ENCODE measurements around the gene ZSCAN22. TPM values are rescaled to one million over a fixed set of nuclear protein-coding genes. Genes with fewer than 3 reads are reported as not detected.
"Not testable (repeated sequence)": the region's sequence is repeated elsewhere in the genome, so short reads cannot be mapped to it uniquely, and the experiment has no call there.

ZSCAN22 gene
- total RNA-seq, 1 donor from 2014 or later, result 6.3 TPM

DNA sequence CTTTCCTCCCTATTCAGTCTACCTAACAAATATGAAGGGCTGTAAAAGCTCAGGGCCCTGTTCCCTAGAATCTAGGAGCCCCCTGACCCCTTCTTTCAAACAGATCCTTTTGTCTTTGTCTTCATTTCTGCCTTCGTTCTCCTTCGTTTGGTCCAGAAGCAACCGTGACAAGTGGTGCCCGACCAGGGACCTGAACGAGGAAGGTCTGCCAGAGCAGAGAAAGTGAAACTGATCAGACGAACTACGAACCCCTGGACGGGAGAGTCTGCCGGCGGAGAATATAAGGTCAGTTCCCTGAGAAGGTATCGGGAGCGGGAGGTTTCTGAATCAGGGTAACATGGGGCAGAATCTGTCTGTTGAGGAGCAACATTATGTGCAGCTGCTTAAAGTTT, 20.9 kb upstream of the ZSCAN22 start:
- Mint-ChIP-seq H3K36me3 (ENCODE audit: low read depth) (peaks cover 30% of the 10 kb centered on the region), H3K9me3 (no peaks in the 10 kb centered on the region), H3K27ac (ENCODE audit: unreplicated experiment) (peak overlapping the region; percentile 94), H3K4me3 (peak overlapping the region; percentile 99), H3K27me3 (ENCODE audit: low read depth) (no peaks in the 10 kb centered on the region), H3K4me1 (peaks cover 30% of the 10 kb centered on the region)
- no peak for DNase-seq (ENCODE audit: low read depth, low spot score)
- TF ChIP-seq, protein P1, sequence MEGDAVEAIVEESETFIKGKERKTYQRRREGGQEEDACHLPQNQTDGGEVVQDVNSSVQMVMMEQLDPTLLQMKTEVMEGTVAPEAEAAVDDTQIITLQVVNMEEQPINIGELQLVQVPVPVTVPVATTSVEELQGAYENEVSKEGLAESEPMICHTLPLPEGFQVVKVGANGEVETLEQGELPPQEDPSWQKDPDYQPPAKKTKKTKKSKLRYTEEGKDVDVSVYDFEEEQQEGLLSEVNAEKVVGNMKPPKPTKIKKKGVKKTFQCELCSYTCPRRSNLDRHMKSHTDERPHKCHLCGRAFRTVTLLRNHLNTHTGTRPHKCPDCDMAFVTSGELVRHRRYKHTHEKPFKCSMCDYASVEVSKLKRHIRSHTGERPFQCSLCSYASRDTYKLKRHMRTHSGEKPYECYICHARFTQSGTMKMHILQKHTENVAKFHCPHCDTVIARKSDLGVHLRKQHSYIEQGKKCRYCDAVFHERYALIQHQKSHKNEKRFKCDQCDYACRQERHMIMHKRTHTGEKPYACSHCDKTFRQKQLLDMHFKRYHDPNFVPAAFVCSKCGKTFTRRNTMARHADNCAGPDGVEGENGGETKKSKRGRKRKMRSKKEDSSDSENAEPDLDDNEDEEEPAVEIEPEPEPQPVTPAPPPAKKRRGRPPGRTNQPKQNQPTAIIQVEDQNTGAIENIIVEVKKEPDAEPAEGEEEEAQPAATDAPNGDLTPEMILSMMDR (conservative IDR thresholded peaks at IDR 0.05), result no peak

DNA sequence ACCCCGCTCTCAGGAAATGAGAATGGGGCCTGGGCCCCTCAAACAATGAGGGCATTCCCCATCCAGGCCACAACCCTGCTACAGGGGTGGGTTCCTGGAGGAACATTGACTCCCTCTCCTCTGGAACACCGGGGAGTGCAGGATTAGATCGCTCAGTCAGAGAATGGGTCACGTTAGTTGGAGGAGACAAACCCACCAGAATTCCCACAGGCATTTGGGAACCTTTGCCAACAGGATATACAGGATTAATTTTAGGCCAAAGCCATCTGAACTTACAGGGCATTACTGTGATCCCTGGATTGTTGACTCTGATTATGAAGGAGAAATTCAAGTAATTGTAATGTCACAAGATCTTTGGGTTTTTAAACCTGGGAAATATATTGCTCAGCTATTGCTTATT, 19.1 kb upstream of the ZSCAN22 start:
- no peak for DNase-seq (ENCODE audit: low read depth, low spot score)
- H3K4me1 Mint-ChIP-seq, result peaks cover 30% of the 10 kb centered on the region
- peaks cover 38% of the 10 kb centered on the region for H3K36me3 Mint-ChIP-seq (ENCODE audit: low read depth)
- peak overlapping the region; percentile 60 for H3K4me3 Mint-ChIP-seq
- TF ChIP-seq, protein P1 (conservative IDR thresholded peaks at IDR 0.05), result no peak
- H3K9me3 Mint-ChIP-seq, result no peaks in the 10 kb centered on the region
- H3K27me3 Mint-ChIP-seq (ENCODE audit: low read depth), result no peaks in the 10 kb centered on the region
- no peak overlapping the region for H3K27ac Mint-ChIP-seq (ENCODE audit: unreplicated experiment)

DNA sequence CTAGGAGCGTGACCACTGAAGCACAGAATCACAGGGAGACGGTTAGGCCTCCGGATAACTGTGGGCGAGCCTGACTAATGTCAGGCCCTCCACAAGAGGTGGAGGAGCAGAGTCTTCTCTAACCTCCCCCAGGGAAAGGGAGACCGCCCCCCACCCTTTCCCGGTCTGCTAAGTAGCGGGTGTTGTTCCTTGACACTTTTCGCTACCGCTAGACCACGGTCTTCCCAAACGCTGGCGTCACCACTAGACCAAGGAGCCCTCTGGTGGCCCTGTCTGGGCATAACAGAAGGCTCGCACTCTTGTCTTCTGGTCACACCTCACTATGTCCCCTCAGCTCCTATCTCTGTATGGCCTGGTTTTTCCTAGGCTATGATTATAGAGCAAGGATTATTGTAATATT, 16.1 kb upstream of the ZSCAN22 start:
- TF ChIP-seq, protein P1 (conservative IDR thresholded peaks at IDR 0.05), result peak; percentile 66
- Mint-ChIP-seq H3K4me1 (peaks cover 17% of the 10 kb centered on the region), H3K36me3 (ENCODE audit: low read depth) (peaks cover 46% of the 10 kb centered on the region), H3K4me3 (peak overlapping the region; percentile 57)
- peak; percentile 54 for DNase-seq (ENCODE audit: low read depth, low spot score)
- not testable (repeated sequence) for H3K27ac Mint-ChIP-seq (ENCODE audit: unreplicated experiment); H3K27me3 Mint-ChIP-seq (ENCODE audit: low read depth); H3K9me3 Mint-ChIP-seq

DNA sequence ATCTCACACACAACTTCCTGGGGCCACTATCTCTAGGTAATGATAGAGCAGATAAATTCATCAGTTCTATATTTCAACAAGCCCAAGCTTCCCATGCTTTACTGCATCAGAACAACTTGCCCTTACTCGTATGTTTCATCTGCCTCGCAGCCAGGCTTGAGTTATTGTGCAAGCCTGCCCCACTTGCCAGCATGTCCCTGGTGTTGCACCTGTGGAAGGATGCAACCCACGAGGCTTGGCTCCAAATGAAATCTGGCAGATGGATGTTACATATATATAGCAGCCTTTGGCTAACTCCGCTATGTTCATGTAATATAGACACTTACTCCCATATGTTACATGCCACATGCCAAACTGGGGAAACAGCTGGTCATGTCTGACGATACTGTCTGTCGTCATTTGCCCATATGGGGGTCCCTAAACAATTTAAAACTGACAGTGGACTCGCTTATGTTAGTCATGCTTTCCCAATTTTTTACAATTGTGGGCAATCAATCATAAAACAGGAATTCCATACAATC, 15.4 kb upstream of the ZSCAN22 start:
- Mint-ChIP-seq H3K4me3 (no peak overlapping the region), H3K36me3 (ENCODE audit: low read depth) (peaks cover 46% of the 10 kb centered on the region), H3K27me3 (ENCODE audit: low read depth) (no peaks in the 10 kb centered on the region), H3K9me3 (no peaks in the 10 kb centered on the region), H3K27ac (ENCODE audit: unreplicated experiment) (no peak overlapping the region), H3K4me1 (peaks cover 10% of the 10 kb centered on the region)
- no peak for DNase-seq (ENCODE audit: low read depth, low spot score)
- TF ChIP-seq, protein P1 (conservative IDR thresholded peaks at IDR 0.05), result no peak

DNA sequence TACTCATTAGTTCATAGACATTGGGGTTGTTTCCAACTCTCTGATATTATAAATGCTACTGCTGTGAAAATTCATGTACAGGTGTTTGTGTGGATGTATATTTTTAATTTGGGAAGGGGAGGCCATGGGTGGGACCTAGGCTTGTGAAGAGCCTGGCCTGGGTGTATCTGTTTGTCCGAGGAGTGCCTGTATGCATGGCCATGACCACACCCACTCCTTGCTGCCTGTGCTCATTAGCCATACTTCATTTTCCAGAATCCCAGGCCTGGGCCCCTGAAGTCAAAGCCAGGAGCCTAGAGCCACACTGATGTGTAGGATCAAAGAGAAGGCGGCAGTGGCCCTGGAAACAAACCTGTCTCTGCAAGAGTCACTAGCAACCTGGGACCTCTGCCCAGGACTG, 11.2 kb upstream of the ZSCAN22 start:
- no peaks in the 10 kb centered on the region for H3K27me3 Mint-ChIP-seq (ENCODE audit: low read depth)
- H3K27ac Mint-ChIP-seq (ENCODE audit: unreplicated experiment), result no peak overlapping the region
- H3K4me1 Mint-ChIP-seq, result no peaks in the 10 kb centered on the region
- no peak overlapping the region for H3K4me3 Mint-ChIP-seq
- no peak for DNase-seq (ENCODE audit: low read depth, low spot score)
- peaks cover 29% of the 10 kb centered on the region for H3K36me3 Mint-ChIP-seq (ENCODE audit: low read depth)
- no peaks in the 10 kb centered on the region for H3K9me3 Mint-ChIP-seq
- TF ChIP-seq, protein P1 (conservative IDR thresholded peaks at IDR 0.05), result no peak
